ENCODE measurements around the gene GRK5.

- TF ChIP-seq CTCF (IDR thresholded peaks at IDR 0.05) (no peak), POLR2AphosphoS5 (IDR thresholded peaks at IDR 0.05) (no peak)
Observed at GRCh38 chr10:119320981-119321380, 113.6 kb downstream of the GRK5 start.
